NK-92 (cell line): ENCODE results near the gene ARHGAP10.

Experiments used
- DNase-seq: peaks from one replicate; lab custom pipeline; 2025; ENCODE audit not compliant: unreplicated experiment; lab: John Stamatoyannopoulos, UW

The ARHGAP10 gene

GRCh38 chr4:147730333-147730732, 1.6 kb upstream of the ARHGAP10 start:
- no peak for DNase-seq

- DNase-seq: no peak
Observed at GRCh38 chr4:147732518-147733235, 789 bp downstream of the ARHGAP10 start.

GRCh38 chr4:147733716-147734344, 1.9 kb downstream of the ARHGAP10 start:
- DNase-seq: no peak

GRCh38 chr4:147734496-147734895, 2.6 kb downstream of the ARHGAP10 start:
- DNase-seq: no peak

- no peak for DNase-seq
Observed at GRCh38 chr4:147735413-147736301, 3.8 kb downstream of the ARHGAP10 start.

GRCh38 chr4:147736458-147736857, 4.6 kb downstream of the ARHGAP10 start:
- no peak for DNase-seq

- DNase-seq: no peak
Observed at GRCh38 chr4:147737623-147738022, 5.7 kb downstream of the ARHGAP10 start.

- DNase-seq: no peak
Observed at GRCh38 chr4:147739239-147739823, 7.4 kb downstream of the ARHGAP10 start.

GRCh38 chr4:147740176-147740575, 8.3 kb downstream of the ARHGAP10 start:
- DNase-seq: no peak

- DNase-seq: no peak
Observed at GRCh38 chr4:147741190-147741788, 9.4 kb downstream of the ARHGAP10 start.

GRCh38 chr4:147747787-147748454, 16.0 kb downstream of the ARHGAP10 start:
- no peak for DNase-seq

GRCh38 chr4:147749811-147750321, 18.0 kb downstream of the ARHGAP10 start:
- DNase-seq: no peak

GRCh38 chr4:147753047-147753446, 21.2 kb downstream of the ARHGAP10 start:
- DNase-seq: no peak

- DNase-seq: no peak
Observed at GRCh38 chr4:147754037-147754445, 22.2 kb downstream of the ARHGAP10 start.

- DNase-seq: no peak
Observed at GRCh38 chr4:147755561-147756295, 23.8 kb downstream of the ARHGAP10 start.

GRCh38 chr4:147756417-147756816, 24.5 kb downstream of the ARHGAP10 start:
- no peak for DNase-seq

- DNase-seq: no peak
Observed at GRCh38 chr4:147760176-147760575, 28.3 kb downstream of the ARHGAP10 start.

GRCh38 chr4:147760695-147761094, 28.8 kb downstream of the ARHGAP10 start:
- no peak for DNase-seq

GRCh38 chr4:147761218-147761883, 29.5 kb downstream of the ARHGAP10 start:
- DNase-seq: no peak
